ENCODE results near the gene SYNGR3.

DNA sequence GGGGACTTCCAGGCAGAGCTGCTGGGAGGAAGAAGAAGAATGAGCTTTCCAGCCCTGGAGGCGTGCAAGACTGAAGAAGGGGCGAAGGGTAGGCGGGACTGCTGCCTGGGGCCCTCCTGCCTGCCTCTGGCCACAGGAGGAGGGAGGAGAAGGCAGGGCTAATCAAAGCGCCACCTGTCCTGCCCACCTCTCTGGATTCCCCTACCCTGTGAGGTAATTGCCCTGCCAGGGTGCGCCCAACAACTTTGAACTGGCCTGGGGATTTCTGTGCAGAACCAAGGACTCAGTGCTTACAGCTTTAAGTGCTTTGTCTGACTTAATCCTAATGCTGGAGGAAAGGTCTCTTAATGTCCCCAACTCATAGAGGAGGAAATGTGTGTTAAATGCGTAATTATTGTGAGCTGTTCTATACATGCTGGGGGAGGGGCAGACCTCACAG is 8.4 kb upstream of the SYNGR3 start, which contains the start of gene NOXO1:
- TF ChIP-seq, protein P1, sequence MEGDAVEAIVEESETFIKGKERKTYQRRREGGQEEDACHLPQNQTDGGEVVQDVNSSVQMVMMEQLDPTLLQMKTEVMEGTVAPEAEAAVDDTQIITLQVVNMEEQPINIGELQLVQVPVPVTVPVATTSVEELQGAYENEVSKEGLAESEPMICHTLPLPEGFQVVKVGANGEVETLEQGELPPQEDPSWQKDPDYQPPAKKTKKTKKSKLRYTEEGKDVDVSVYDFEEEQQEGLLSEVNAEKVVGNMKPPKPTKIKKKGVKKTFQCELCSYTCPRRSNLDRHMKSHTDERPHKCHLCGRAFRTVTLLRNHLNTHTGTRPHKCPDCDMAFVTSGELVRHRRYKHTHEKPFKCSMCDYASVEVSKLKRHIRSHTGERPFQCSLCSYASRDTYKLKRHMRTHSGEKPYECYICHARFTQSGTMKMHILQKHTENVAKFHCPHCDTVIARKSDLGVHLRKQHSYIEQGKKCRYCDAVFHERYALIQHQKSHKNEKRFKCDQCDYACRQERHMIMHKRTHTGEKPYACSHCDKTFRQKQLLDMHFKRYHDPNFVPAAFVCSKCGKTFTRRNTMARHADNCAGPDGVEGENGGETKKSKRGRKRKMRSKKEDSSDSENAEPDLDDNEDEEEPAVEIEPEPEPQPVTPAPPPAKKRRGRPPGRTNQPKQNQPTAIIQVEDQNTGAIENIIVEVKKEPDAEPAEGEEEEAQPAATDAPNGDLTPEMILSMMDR (IDR thresholded peaks at IDR 0.05), result no peak
- no peak for TF ChIP-seq POLR2AphosphoS5 (IDR thresholded peaks at IDR 0.05)
- no peak for TF ChIP-seq POLR2A (IDR thresholded peaks at IDR 0.05)
- no peak for TF ChIP-seq EP300 (IDR thresholded peaks at IDR 0.05)
